GM12874 (cell line): ENCODE measurements around the gene AFP.

ENCODE experiments used
- TF ChIP-seq, protein P1 (sequence below): IDR thresholded peaks from 2 replicates; pipeline ENCODE4 v1.5.1; 2011; ENCODE audit warnings: low read depth, mild to moderate bottlenecking, control low read depth, low read length, moderate library complexity; ENCODE audit not compliant: insufficient read depth

AFP gene

DNA sequence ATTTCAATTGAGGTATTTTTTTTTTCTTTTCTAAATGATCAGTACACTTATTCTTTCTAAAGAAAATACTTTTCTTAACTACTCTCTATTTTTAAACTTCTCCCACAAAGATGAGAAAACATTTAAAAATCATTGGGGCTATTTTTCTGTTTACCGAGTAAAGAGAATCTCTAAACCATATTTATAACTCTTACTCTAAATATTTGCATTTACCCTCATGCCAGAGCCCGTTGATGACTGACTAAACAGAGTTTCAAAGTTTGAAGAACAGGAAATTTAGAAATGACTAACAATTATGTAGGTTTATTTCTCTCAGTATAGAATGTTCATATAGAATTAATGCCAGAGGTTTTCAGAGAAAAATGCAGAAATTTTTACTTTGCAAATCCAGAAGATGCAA, 34.6 kb upstream of the AFP start:
- TF ChIP-seq, protein P1, sequence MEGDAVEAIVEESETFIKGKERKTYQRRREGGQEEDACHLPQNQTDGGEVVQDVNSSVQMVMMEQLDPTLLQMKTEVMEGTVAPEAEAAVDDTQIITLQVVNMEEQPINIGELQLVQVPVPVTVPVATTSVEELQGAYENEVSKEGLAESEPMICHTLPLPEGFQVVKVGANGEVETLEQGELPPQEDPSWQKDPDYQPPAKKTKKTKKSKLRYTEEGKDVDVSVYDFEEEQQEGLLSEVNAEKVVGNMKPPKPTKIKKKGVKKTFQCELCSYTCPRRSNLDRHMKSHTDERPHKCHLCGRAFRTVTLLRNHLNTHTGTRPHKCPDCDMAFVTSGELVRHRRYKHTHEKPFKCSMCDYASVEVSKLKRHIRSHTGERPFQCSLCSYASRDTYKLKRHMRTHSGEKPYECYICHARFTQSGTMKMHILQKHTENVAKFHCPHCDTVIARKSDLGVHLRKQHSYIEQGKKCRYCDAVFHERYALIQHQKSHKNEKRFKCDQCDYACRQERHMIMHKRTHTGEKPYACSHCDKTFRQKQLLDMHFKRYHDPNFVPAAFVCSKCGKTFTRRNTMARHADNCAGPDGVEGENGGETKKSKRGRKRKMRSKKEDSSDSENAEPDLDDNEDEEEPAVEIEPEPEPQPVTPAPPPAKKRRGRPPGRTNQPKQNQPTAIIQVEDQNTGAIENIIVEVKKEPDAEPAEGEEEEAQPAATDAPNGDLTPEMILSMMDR = no peak

DNA sequence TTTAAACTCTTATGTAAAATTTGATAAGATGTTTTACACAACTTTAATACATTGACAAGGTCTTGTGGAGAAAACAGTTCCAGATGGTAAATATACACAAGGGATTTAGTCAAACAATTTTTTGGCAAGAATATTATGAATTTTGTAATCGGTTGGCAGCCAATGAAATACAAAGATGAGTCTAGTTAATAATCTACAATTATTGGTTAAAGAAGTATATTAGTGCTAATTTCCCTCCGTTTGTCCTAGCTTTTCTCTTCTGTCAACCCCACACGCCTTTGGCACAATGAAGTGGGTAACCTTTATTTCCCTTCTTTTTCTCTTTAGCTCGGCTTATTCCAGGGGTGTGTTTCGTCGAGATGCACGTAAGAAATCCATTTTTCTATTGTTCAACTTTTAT, 32.0 kb upstream of the AFP start, which contains the start of gene ALB:
Gene ALB, plus strand, starts transcription at position 246 of the 400 bp plus-strand sequence. Its CDS starts 41 bp downstream, at position 287.
- TF ChIP-seq, protein P1 = no peak

DNA sequence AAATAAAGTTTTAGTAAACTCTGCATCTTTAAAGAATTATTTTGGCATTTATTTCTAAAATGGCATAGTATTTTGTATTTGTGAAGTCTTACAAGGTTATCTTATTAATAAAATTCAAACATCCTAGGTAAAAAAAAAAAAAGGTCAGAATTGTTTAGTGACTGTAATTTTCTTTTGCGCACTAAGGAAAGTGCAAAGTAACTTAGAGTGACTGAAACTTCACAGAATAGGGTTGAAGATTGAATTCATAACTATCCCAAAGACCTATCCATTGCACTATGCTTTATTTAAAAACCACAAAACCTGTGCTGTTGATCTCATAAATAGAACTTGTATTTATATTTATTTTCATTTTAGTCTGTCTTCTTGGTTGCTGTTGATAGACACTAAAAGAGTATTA, 31.6 kb upstream of the AFP start:
- TF ChIP-seq, protein P1 = no peak

DNA sequence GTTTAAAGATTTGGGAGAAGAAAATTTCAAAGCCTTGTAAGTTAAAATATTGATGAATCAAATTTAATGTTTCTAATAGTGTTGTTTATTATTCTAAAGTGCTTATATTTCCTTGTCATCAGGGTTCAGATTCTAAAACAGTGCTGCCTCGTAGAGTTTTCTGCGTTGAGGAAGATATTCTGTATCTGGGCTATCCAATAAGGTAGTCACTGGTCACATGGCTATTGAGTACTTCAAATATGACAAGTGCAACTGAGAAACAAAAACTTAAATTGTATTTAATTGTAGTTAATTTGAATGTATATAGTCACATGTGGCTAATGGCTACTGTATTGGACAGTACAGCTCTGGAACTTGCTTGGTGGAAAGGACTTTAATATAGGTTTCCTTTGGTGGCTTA, 30.9 kb upstream of the AFP start:
- TF ChIP-seq, protein P1 = no peak

DNA sequence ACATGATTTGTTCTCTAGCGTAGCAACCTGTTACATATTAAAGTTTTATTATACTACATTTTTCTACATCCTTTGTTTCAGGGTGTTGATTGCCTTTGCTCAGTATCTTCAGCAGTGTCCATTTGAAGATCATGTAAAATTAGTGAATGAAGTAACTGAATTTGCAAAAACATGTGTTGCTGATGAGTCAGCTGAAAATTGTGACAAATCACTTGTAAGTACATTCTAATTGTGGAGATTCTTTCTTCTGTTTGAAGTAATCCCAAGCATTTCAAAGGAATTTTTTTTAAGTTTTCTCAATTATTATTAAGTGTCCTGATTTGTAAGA, 29.5 kb upstream of the AFP start:
- TF ChIP-seq, protein P1 = no peak

DNA sequence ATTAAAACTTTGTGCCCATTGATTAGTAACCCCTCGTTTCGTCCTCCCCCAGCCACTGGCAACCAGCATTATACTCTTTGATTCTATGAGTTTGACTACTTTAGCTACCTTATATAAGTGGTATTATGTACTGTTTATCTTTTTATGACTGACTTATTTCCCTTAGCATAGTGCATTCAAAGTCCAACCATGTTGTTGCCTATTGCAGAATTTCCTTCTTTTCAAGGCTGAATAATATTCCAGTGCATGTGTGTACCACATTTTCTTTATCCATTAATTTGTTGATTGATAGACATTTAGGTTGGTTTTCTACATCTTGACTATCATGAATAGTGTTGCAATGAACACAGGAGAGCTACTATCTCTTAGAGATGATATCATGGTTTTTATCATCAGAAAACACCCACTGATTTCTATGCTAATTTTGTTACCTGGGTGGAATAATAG, 28.8 kb upstream of the AFP start:
- TF ChIP-seq, protein P1 = no peak

DNA sequence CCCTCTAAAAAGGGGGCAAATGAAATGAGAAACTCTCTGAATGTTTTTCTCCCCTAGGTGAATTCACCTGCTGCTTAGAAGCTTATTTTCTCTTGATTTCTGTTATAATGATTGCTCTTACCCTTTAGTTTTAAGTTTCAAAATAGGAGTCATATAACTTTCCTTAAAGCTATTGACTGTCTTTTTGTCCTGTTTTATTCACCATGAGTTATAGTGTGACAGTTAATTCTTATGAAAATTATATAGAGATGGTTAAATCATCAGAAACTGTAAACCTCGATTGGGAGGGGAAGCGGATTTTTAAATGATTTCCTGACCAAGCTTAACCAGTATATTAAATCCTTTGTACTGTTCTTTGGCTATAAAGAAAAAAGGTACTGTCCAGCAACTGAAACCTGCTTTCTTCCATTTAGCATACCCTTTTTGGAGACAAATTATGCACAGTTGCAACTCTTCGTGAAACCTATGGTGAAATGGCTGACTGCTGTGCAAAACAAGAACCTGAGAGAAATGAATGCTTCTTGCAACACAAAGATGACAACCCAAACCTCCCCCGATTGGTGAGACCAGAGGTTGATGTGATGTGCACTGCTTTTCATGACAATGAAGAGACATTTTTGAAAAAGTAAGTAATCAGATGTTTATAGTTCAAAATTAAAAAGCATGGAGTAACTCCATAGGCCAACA, 27.7 kb upstream of the AFP start:
- TF ChIP-seq, protein P1 = no peak
